ENCODE measurements around the gene RDH14.

RDH14 gene

DNA sequence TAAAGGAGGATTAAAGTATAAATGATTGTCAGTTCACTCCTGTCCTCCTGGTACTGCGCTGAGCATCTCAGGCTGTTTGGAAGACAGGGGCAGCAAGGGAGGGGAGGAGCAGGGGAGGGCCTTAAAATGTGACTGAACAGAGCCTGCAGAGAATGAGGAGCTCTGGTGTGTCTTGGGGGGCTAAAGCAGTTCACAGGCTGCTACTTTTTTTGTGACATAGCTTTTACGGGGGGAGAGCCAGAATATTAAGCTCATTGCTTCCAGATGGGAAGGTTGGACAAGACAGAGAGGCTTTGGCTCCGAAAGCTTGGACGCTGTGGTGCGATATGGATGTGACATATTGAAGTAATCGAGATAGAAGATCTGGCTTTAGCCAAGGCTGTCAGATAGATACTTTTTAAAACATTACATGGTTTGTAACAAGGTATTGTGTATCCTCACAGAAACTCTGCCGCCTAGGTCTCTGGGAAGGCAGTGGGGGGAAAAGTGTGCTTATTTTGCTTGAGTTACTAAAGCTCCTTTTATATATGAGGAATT is 40.5 kb downstream of the RDH14 start:
- DNase-seq, result no peak

DNA sequence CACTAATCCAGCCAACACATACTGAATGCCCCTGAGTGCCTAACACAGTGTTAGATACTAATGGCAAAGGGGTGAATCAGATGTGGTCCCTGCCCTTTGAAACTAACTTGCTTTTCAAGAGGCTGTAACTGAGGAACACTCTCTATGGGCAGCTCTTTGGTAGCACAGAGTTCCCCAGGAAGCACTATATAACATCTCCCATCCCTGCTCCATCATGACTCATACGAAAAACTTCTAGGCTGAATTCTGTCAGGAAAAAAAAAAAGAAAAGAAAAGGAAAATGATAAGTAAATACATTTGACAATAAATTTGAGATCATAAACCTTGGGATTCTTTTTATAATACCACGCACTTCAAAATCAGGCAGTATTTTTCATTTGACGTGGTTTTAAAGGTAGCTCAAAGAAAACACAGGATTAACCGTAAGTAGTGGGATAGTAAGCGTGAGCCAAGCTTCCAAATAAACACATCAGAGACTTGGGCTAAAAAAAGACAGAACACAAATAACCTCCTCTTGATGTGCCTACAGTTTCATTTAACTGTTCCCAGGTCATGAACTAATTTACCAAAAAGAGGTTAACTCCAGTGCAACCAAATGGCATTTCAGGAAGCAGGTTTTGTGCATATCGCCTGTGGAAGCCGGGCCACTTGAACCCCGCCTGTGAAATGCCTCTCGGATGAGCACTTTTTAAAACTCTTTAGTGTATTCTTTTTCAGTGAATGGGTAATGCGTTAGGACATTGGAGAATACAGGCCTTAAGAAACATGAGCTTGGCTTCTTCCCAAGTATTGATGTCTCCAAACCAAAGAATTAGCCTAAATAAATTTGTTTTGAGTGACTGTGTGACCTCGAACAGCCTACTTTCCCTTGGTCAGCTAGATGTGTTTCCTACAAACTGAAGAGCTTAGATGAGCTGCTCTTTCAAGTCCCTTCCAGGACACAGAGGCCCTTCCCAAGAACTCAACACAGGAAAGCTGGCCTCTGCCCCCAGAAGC is 42.0 kb downstream of the RDH14 start:
- DNase-seq, result no peak

- DNase-seq, result no peak
Observed at GRCh38 chr2:18517386-18517785, 43.1 kb downstream of the RDH14 start.

DNA sequence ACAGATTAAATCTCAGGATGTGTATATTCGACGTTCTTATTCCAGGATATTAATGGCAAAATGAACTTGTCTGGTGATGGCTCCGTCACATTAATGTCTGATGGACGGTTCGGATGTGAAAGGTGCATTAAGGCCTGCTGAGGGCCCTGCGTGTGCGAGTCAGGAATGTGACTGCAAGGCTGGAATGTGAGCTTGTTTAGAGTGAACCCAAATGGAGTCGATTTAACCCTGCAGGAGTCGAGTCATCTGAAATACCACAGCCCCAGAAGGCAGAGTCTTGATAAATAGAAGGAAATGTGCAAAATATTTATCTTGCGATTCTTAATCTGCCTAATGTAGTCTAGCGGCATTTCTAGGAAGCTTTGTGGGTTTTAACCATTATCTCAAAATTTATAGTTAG is 44.3 kb downstream of the RDH14 start:
- DNase-seq, result no peak

- DNase-seq, result no peak
Observed at GRCh38 chr2:18514526-18515461, 45.7 kb downstream of the RDH14 start.

DNA sequence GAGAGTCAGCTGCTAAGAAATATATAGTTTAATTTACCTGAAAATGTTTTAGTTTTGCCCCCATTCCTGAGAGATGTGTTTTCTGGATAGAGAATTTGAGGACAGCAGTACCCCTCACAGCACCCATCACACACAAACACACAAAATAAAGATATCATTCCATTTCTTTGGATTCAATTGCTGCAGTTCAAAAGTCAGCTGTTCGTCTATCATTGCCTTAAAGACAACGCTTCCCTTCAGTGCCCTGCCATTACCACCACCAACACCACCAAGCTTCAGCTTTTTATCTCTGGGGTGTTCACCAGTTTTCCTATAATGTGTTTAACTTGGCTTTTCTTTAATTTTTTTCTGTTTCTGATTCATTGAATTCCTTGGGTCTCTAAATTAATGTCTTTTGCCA is 49.7 kb downstream of the RDH14 start:
- DNase-seq, result no peak

DNA sequence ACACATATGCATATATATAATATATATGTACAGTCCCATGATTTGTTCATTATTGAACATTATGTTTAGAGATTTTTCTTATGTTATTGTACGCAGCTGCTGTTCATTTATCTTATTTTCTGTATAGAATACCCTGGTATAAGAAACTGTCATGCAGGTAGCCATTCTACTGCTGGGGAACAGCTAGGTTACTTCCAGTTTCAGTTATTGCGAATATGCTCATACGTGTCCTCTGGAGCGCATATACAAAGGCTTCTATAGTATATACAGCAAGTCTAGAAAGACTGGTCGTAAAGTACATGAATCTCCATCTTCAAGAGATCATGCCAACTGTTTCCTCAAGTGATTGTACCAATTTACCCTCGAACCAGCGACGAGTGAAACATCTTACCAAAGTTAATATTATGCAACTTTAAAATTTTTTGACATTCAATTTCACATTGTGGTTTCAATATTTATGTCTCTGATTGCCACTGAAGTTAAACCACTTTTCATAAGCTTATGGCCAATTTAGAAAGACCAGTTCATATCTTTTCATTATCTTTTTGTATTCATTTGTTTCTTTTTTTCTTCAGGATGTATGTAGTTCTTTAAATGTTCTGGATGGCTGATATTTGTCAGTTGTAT is 53.5 kb downstream of the RDH14 start:
- no peak for DNase-seq

- no peak for DNase-seq
Observed at GRCh38 chr2:18505703-18506341, 54.6 kb downstream of the RDH14 start.

All from NCI-H2081 treated with DMSO at 0.1 percent for 48 hours (cell line).